HCT116 (cell line): ENCODE data around the gene FMOD. TPM values are rescaled to one million over a fixed set of nuclear protein-coding genes. Genes with fewer than 3 reads are reported as not detected.

Experiments used
- ATAC-seq: fragments of 200-7000 bp; cut with Tn5 transposase; 2 replicates; pipeline ENCODE4 v1.9.1; 2020; ENCODE audit warnings: mild to moderate bottlenecking, moderate library complexity
- BruUV-seq: library from RNA; stranded (reverse); fragments of 400-500 nt; replicated peaks from 2 replicates; lab custom pipeline; 2021; lab: Mats Ljungman, UMichigan
- CTCF ChIA-PET: fragments of 300-600 bp; sonication (Branson Sonifier 250); formaldehyde crosslinking; loops from one replicate; lab custom pipeline; 2021; ENCODE audit warnings: antibody characterized with exemption; lab: Charles Lee
- POLR2A ChIA-PET: fragments of 300-600, 350-600 bp; sonication (Branson Sonifier 250); formaldehyde crosslinking; loops from one replicate; lab custom pipeline; 2021; ENCODE audit warnings: antibody characterized with exemption; lab: Charles Lee
- RAD21 ChIA-PET, 2 experiments: fragments of 300-600 bp; sonication (Branson Sonifier 250); formaldehyde crosslinking; loops; one replicate each; lab custom pipeline; 2023; ENCODE audit warnings: low total read pairs in 2 of 2; ENCODE audit not compliant: uncharacterized antibody in 2 of 2, unreplicated experiment in 2 of 2, low non-redundant PET in 1 of 2; lab: Charles Lee
- DNase-seq: peaks from one replicate; pipeline ENCODE4 v3.0.0-alpha.2; 2010; ENCODE audit warnings: low read depth, low spot score
- H2AFZ ChIP-seq: fragments of 200-600 bp; shearing (Covaris generic), sonication (generic); 2 replicates; pipeline ENCODE4 v1.6.1; 2017; ENCODE audit warnings: low read depth, mixed run types, mixed read lengths, antibody characterized with exemption, low read length; ENCODE audit not compliant: poor library complexity, severe bottlenecking
- H3K27ac ChIP-seq: 2 replicates; pipeline ENCODE4 v1.5.1; 2012; ENCODE audit warnings: low read depth, low read length
- H3K27me3 ChIP-seq: fragments of 200-600 bp; sonication (generic); 2 replicates; pipeline ENCODE4 v1.6.1; 2016; ENCODE audit warnings: mixed run types, low read length, mixed read lengths; ENCODE audit not compliant: insufficient read depth
- H3K36me3 ChIP-seq, 2 experiments: fragments of 200-500 bp in 1 of 2; fragments of 200-600 bp in 1 of 2; sonication (Bioruptor generic) in 1 of 2; sonication (generic) in 1 of 2; 2 replicates each; pipeline versions ENCODE4 v1.5.1 to v1.6.1; 2014 to 2016; ENCODE audit warnings: low read length in 2 of 2, inconsistent platforms in 1 of 2, mixed read lengths in 1 of 2, mixed run types in 1 of 2; ENCODE audit not compliant: insufficient read depth in 2 of 2, control insufficient read depth in 1 of 2
- H3K4me1 ChIP-seq, 2 experiments: fragments of 200-600 bp in 1 of 2; sonication (generic) in 1 of 2; 2 replicates each; pipeline versions ENCODE4 v1.5.1 to v1.6.1; 2012 to 2017; ENCODE audit warnings: low read length in 2 of 2, inconsistent platforms in 1 of 2, mild to moderate bottlenecking in 1 of 2, mixed read lengths in 1 of 2, mixed run types in 1 of 2, moderate library complexity in 1 of 2; ENCODE audit not compliant: insufficient read depth in 2 of 2, control insufficient read depth in 1 of 2
- H3K4me2 ChIP-seq: fragments of 200-600 bp; sonication (generic); 2 replicates; pipeline ENCODE4 v1.6.1; 2017; ENCODE audit warnings: mixed run types, low read length, mixed read lengths
- H3K4me3 ChIP-seq, 2 experiments: fragments of 200-600 bp in 1 of 2; sonication (generic) in 1 of 2; replicated peaks in 1 of 2; 2 replicates each; pipeline ENCODE4 v1.5.1; 2011 to 2016; ENCODE audit warnings: low read length in 2 of 2, control low read depth in 1 of 2, low read depth in 1 of 2, mild to moderate bottlenecking in 1 of 2, mixed read lengths in 1 of 2, mixed run types in 1 of 2
- H3K79me2 ChIP-seq: fragments of 200-600 bp; sonication (generic); 2 replicates; pipeline ENCODE4 v1.6.1; 2017; ENCODE audit warnings: mild to moderate bottlenecking, mixed run types, low read length, moderate library complexity, mixed read lengths; ENCODE audit not compliant: insufficient read depth
- H3K9ac ChIP-seq: fragments of 200-600 bp; sonication (generic); 2 replicates; pipeline ENCODE4 v1.6.1; 2016; ENCODE audit warnings: low read length, mixed read lengths
- H3K9me2 ChIP-seq: fragments of 200-600 bp; sonication (generic), shearing (Covaris generic); 2 replicates; pipeline ENCODE4 v1.6.1; 2017; ENCODE audit warnings: mixed run types, mild to moderate bottlenecking, moderate library complexity; ENCODE audit not compliant: insufficient read depth
- H3K9me3 ChIP-seq, 2 experiments: fragments of 200-500 bp in 1 of 2; fragments of 200-600 bp in 1 of 2; sonication (Bioruptor generic) in 1 of 2; sonication (generic) in 1 of 2; 2 replicates each; pipeline ENCODE4 v1.6.1; 2014 to 2017; ENCODE audit warnings: low read length in 2 of 2, mixed read lengths in 2 of 2, inconsistent platforms in 1 of 2, low read depth in 1 of 2, mild to moderate bottlenecking in 1 of 2, mixed run types in 1 of 2, moderate library complexity in 1 of 2; ENCODE audit not compliant: control insufficient read depth in 1 of 2, insufficient read depth in 1 of 2
- H4K20me1 ChIP-seq: fragments of 200-600 bp; sonication (generic), shearing (Covaris generic); 2 replicates; pipeline ENCODE4 v1.6.1; 2017; ENCODE audit warnings: mixed run types, mild to moderate bottlenecking, moderate library complexity; ENCODE audit not compliant: insufficient read depth
- CTCF ChIP-seq, 3 experiments: fragments of 200-600 bp in 1 of 3; sonication (generic) in 1 of 3; IDR thresholded peaks in 2 of 3; conservative IDR thresholded peaks in 1 of 3; 2 replicates each; pipeline ENCODE4 v1.5.1; 2012 to 2017; ENCODE audit warnings: low read depth in 2 of 3, low read length in 2 of 3, antibody characterized with exemption in 1 of 3, borderline replicate concordance in 1 of 3, control low read depth in 1 of 3, mild to moderate bottlenecking in 1 of 3, mixed read lengths in 1 of 3, mixed run types in 1 of 3, moderate library complexity in 1 of 3; ENCODE audit not compliant: insufficient read depth in 1 of 3
- JUND ChIP-seq: IDR thresholded peaks from 2 replicates; pipeline ENCODE4 v1.6.1; 2012
- SIN3A ChIP-seq: IDR thresholded peaks from 2 replicates; pipeline ENCODE4 v1.6.1; 2012; ENCODE audit warnings: low read depth
- SP1 ChIP-seq: IDR thresholded peaks from 2 replicates; pipeline ENCODE4 v1.6.1; 2012; ENCODE audit warnings: low read depth
- SRF ChIP-seq: IDR thresholded peaks from 2 replicates; pipeline ENCODE4 v1.6.1; 2012; ENCODE audit warnings: low read depth
- TCF7L2 ChIP-seq: IDR thresholded peaks from 2 replicates; pipeline ENCODE4 v1.7.0; 2011; ENCODE audit warnings: borderline replicate concordance, inconsistent platforms; ENCODE audit not compliant: insufficient read depth, insufficient read length; ENCODE audit errors: extremely low read depth
- ZFX ChIP-seq: fragments of 450-650 bp; IDR thresholded peaks from 2 replicates; pipeline ENCODE4 v1.6.1; 2017
- ZNF274 ChIP-seq: fragments of 200-500 bp; sonication (Bioruptor generic); IDR thresholded peaks from 2 replicates; pipeline ENCODE4 v1.6.1; 2014; ENCODE audit warnings: mild to moderate bottlenecking, low read depth, low read length, inconsistent platforms
- intact Hi-C: fragments of 100-400 bp; cut with micrococcal nuclease; formaldehyde crosslinking; loops from 2 replicates; pipeline ENCODE4 v1.10.0; 2022
- total RNA-seq: library from RNA; stranded (reverse); gene quantifications from one replicate; pipeline ENCODE4 v1.2.1, GENCODE V29; 2021; ENCODE audit not compliant: unreplicated experiment
- TF ChIP-seq, protein P1 (sequence below): IDR thresholded peaks from 2 replicates; pipeline ENCODE4 v1.6.1; 2012
- TF ChIP-seq, protein P2 (sequence below): IDR thresholded peaks from 2 replicates; pipeline ENCODE4 v1.6.1; 2012; ENCODE audit warnings: low read depth
- TF ChIP-seq, protein P3 (sequence below): IDR thresholded peaks from 2 replicates; pipeline ENCODE4 v1.6.1; 2011; ENCODE audit warnings: mild to moderate bottlenecking, low read length, moderate library complexity; ENCODE audit not compliant: insufficient replicate concordance; ENCODE audit errors: extremely low read depth

The FMOD gene
- total RNA-seq, 1 experiment from 2014 or later = not detected

DNA sequence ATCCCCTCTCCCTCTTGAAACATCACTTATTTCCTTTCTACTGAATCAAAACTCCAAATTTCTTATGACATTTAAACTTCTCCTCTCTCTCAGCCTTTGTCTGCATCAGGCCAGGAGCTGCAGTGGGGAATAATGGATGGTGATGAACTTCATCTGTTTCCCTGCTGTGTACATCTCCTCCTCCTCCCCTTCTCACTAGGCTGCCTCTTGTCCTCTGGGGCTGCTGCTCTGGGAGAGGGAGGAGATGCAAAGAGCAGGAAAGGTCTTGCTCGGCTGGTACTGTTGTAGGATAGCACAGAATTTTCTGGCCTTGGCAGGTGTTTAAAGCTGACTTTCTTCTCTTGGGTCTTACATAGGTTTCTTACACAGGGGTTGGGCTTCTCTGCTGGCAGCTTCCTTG lies 31.1 kb upstream of the FMOD start:
- Histone ChIP-seq H3K9me3 (no peaks in the 10 kb centered on the region), H3K4me3 (no peak overlapping the region), H3K4me2 (no peak overlapping the region), H3K9ac (no peak overlapping the region), H3K9me2 (no peaks in the 10 kb centered on the region), H3K79me2 (no peaks in the 10 kb centered on the region), H2AFZ (no peak overlapping the region), H3K27ac (no peak overlapping the region), H3K36me3 (no peaks in the 10 kb centered on the region), H3K27me3 (peaks cover 35% of the 10 kb centered on the region), H3K4me1 (no peaks in the 10 kb centered on the region), H4K20me1 (no peaks in the 10 kb centered on the region)
- TF ChIP-seq, protein P1, sequence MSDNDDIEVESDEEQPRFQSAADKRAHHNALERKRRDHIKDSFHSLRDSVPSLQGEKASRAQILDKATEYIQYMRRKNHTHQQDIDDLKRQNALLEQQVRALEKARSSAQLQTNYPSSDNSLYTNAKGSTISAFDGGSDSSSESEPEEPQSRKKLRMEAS = no peak
- TF ChIP-seq TCF7L2 = no peak
- no peak for DNase-seq
- ChIA-PET CTCF (no interaction called here), POLR2A (interaction anchor here (0.6 kb wide), 1 partner anchor 1146 kb away, joined by 3 read pairs; no protein-coding TSS in a partner anchor), RAD21 (no interaction called here)
- intact Hi-C loops = no loop called here
- BruUV-seq = no TSS peak
- no peak for ATAC-seq

DNA sequence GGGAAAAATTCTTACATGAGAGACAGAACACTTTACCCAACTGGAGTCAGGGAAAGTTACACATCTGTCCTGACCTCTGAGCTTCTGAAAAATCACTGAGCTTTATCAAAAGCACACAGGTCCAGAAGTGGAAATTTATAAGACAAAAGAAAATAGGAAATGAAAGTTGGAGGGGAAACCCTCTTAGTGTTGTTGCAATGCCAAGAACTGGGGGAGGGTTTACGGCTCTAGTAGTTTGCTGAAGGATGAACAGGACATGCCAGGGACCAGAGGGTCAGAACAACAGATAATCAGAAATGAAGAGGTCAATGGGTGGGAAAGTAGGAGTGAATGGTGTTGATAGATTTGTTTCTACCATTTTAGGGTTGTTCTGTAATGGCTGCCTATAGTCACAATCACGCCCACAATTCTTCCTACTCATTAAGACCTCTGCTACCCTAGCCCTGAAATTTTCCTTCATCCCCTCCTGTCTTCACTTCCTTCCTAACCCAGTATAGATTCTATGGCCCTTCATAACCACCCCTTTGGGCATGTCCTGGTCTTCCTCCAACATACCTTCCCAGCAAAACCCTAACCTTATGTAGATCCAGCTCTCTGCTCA lies 30.3 kb upstream of the FMOD start:
- Histone ChIP-seq H3K36me3 (no peaks in the 10 kb centered on the region), H3K27ac (no peak overlapping the region), H3K9me2 (no peaks in the 10 kb centered on the region), H3K4me1 (no peaks in the 10 kb centered on the region), H3K4me3 (no peak overlapping the region), H3K9ac (no peak overlapping the region), H4K20me1 (no peaks in the 10 kb centered on the region), H2AFZ (no peak overlapping the region), H3K9me3 (no peaks in the 10 kb centered on the region), H3K79me2 (no peaks in the 10 kb centered on the region), H3K27me3 (peaks cover 35% of the 10 kb centered on the region), H3K4me2 (no peak overlapping the region)
- no peak for DNase-seq
- ChIA-PET RAD21 (no interaction called here), POLR2A (no interaction called here), CTCF (no interaction called here)
- BruUV-seq = no TSS peak
- no peak for ATAC-seq
- intact Hi-C loops = no loop called here
- no peak for TF ChIP-seq SRF
- TF ChIP-seq CTCF (IDR thresholded peaks at IDR 0.05 in 2 of 3, conservative IDR thresholded peaks at IDR 0.05 in 1 of 3; ENCODE audit: borderline replicate concordance in 1 of 3, insufficient read depth in 1 of 3, low read depth in 2 of 3, low read length in 2 of 3) = no peak
- TF ChIP-seq JUND = no peak
- TF ChIP-seq, protein P2, sequence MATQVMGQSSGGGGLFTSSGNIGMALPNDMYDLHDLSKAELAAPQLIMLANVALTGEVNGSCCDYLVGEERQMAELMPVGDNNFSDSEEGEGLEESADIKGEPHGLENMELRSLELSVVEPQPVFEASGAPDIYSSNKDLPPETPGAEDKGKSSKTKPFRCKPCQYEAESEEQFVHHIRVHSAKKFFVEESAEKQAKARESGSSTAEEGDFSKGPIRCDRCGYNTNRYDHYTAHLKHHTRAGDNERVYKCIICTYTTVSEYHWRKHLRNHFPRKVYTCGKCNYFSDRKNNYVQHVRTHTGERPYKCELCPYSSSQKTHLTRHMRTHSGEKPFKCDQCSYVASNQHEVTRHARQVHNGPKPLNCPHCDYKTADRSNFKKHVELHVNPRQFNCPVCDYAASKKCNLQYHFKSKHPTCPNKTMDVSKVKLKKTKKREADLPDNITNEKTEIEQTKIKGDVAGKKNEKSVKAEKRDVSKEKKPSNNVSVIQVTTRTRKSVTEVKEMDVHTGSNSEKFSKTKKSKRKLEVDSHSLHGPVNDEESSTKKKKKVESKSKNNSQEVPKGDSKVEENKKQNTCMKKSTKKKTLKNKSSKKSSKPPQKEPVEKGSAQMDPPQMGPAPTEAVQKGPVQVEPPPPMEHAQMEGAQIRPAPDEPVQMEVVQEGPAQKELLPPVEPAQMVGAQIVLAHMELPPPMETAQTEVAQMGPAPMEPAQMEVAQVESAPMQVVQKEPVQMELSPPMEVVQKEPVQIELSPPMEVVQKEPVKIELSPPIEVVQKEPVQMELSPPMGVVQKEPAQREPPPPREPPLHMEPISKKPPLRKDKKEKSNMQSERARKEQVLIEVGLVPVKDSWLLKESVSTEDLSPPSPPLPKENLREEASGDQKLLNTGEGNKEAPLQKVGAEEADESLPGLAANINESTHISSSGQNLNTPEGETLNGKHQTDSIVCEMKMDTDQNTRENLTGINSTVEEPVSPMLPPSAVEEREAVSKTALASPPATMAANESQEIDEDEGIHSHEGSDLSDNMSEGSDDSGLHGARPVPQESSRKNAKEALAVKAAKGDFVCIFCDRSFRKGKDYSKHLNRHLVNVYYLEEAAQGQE = no peak
- TF ChIP-seq, protein P3, sequence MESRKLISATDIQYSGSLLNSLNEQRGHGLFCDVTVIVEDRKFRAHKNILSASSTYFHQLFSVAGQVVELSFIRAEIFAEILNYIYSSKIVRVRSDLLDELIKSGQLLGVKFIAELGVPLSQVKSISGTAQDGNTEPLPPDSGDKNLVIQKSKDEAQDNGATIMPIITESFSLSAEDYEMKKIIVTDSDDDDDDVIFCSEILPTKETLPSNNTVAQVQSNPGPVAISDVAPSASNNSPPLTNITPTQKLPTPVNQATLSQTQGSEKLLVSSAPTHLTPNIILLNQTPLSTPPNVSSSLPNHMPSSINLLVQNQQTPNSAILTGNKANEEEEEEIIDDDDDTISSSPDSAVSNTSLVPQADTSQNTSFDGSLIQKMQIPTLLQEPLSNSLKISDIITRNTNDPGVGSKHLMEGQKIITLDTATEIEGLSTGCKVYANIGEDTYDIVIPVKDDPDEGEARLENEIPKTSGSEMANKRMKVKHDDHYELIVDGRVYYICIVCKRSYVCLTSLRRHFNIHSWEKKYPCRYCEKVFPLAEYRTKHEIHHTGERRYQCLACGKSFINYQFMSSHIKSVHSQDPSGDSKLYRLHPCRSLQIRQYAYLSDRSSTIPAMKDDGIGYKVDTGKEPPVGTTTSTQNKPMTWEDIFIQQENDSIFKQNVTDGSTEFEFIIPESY = no peak
- no peak for TF ChIP-seq SIN3A
- no peak for TF ChIP-seq SP1
- TF ChIP-seq ZFX = no peak
- TF ChIP-seq ZNF274 = no peak
- TF ChIP-seq, protein P1 = no peak
